Stimulated activated CD8-positive, alpha-beta memory T cell treated with anti-CD3 and anti-CD28 coated beads, Interleukin-12 subunit alpha, Interleukin-12 subunit beta, amount 100 ng/mL, for 4 hours (primary cell): ENCODE data around the gene FAXDC2.

ENCODE experiments used
- DNase-seq: peaks from one replicate; pipeline ENCODE4 v3.0.0-alpha.2; 2020; ENCODE audit warnings: low read depth

FAXDC2 gene

DNA sequence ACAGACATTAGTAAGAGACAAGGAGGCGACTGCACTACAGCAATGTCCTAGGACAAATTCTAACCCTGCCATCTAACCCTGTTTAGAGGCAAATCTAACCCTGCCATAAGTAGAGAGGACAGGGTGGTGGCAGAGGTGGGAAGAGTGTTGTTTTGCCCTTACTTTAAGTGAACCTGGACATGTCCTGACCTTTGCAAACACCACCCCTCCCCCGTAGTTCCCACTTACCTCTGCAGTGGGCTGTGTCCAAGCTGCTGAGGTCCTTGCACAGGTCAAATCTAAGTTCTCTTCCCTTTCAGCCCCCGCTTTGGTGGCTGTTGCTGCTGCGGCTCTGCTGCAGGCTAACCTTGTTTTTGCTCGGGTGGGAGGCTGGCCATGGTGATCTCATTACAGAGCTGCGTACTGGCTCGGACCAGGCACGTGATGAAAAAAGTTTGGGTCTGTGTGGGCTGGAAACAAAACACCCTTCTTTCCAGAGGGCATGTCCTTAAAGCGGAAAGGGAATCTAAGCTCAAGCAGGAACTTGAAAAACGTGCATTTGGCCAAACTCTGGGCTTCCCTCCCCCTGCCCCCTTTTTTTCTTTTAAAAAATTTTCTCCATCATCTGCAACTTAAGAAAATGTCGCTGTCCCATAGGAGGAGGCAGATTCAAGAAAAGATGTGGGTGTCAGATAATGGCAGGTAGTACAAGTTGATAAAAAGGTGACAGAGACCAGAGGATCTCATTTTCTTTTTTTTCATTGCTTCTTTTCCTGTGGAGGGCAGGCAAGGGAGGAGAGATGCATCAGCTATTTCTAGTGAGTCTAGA, at the start of gene FAXDC2:
Gene FAXDC2, minus strand, starts transcription at position 349 of the 808 bp plus-strand sequence. CDS start 12,425 bp downstream, outside the sequence.
- DNase-seq: no peak

DNA sequence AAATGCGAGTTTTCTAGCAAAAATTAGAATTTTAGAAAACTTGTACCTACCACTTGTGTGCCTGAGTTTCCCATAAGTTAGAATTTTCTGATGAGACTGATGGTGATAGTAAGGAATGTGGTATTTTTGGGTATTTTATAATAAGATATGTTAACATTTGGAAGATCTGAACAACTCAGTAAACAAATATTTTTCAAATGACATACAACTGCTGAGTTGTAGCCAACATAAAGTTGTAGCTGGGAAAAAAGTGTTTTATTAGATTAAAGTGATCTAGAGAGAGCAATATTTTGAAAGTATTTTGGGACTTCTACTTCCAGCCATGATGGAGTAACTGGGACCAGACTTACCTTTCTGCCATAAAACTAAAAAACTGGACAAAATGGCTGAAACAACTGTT, 49.7 kb upstream of the FAXDC2 start:
- DNase-seq: no peak

DNA sequence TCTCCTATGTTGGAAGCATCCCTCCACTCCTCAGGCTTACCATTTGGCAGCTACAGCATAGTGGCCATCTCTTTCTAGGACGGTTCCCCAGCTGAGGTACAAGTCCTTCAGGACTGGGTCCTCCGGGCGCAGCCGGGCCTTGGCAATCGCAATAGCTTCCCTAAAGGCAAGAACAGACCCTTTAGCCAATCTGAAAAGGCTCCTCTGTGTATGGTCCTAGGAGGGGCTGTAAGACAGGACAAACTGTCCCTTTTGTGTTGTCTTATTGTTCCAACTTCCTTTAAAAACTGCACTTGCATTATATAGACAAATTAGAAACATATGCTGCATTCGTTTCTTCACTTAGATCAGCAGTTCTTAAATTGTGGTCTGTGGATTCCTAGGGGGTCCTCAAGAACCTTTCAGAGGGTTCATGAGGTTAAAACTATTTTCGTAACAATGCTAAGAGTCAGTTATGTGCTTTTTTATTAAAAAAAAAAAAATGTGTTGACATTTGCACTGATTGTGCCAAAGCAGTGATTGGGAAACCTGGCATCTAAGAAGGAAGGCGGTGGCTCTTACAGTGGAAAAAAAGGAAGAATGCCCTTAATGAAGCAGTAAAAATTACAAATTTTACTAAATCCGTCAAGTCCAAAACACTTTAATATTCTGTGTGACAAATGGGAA, 48.9 kb upstream of the FAXDC2 start:
- no peak for DNase-seq

DNA sequence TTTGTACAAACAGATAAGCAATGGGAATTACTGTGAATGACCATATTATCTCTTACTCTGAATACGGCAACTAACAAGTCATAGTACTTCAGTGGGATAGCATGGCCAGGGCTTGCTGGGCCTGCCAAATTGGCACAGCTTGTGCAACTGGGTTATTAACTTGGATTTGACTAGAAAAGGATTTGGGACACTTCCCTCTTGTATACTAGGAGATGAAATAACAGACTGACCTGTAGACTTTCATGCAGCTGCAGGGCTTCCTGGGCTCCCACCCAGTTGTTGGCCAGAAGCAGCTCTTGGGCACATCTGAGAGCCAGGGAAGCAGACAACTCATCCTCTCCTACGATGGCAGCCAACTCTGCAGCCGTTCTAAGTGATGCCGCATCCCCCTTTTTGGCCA, 47.8 kb upstream of the FAXDC2 start:
- no peak for DNase-seq

- DNase-seq: no peak
These were observed 46.3 kb upstream of the FAXDC2 start for GRCh38 chr5:154896562-154897165.

DNA sequence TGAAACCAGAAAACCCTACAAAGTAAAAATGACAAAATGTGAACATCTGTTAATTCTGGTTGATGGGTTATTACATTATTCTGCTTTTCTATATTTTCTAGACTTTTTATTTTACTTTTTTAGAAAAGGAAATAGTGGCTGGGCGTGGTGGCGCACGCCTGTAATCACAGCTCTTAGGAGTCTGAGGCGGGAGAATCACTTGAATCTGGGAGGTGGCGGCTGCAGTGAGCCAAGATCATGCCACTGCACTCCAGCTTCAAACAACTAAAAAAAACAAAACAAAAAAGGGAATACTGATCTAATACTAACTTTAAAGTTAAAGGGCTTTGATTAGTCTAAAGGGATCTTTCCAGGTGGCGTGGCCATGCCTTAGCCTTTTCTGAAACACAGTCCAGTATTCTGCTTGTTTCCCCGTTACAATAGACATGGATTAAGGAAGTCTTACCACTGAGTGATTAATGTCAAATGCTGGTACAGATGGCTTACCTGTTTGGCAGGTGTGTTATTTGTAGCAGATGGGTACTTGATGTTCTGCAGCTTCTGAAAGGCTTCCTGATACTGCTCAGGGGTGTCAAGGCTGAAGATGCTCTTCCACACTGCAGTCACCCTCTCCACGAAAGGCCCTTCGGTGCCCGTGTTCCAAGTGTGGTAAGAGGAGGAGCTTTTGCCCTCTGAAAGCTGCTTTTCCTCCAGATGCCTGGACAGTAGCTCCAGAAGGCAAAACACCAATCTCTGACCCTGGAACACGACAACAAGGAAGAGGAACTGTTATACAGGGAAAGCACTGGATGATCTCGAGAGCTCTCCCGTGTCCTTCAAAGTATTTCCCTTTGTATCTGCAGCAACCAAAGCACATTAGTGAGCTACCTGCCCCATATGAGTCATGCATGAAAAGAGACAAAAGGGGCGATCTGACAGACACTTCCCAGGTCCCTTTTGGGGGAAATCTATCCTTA, 45.5 kb upstream of the FAXDC2 start:
- no peak for DNase-seq

- DNase-seq: no peak
These were observed 43.0 kb upstream of the FAXDC2 start for GRCh38 chr5:154893381-154893780.

- no peak for DNase-seq
These were observed 42.0 kb upstream of the FAXDC2 start for GRCh38 chr5:154892369-154892771.

DNA sequence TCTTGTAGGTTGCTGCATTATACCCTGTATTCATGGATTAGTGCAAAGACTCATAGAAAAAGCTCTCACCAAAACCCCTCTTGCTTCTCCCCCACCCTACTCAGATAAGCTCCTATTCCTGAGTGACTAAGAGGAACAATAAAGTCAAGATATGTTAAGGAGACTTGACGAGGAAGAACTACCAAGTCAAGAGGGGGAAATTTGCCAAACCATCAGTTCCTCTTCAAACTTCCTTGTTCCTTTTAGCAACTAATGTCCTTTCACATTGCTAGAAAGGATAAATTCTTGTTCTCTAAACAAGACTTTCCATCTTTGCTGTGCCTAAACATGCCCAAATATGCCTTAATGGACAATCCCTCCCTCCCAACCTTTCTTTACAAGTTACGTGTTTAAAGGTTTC, 35.0 kb upstream of the FAXDC2 start:
- no peak for DNase-seq

GRCh38 chr5:154884424-154884823, 34.0 kb upstream of the FAXDC2 start:
- no peak for DNase-seq

DNA sequence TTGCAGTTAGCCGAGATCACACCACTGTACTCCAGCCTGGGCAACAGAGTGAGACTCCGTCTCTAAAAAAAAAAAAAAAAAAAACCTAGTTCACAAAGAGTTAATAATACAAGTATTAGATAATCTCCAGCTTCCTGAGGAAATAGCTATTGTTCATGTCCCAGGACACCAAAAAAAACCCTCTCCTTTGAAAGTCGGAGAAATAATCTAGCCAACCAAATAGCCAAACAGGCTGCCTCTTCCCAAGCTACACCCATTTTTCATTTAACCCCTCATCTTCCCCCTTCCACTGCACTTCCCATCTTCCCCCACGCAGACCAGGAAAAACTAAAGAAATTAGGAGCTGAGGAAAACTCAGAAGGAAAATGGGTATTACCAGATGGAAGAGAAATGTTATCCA, 31.6 kb upstream of the FAXDC2 start:
- DNase-seq: no peak

GRCh38 chr5:154878642-154879335, 28.4 kb upstream of the FAXDC2 start:
- DNase-seq: no peak

GRCh38 chr5:154873791-154874331, 23.5 kb upstream of the FAXDC2 start:
- no peak for DNase-seq

DNA sequence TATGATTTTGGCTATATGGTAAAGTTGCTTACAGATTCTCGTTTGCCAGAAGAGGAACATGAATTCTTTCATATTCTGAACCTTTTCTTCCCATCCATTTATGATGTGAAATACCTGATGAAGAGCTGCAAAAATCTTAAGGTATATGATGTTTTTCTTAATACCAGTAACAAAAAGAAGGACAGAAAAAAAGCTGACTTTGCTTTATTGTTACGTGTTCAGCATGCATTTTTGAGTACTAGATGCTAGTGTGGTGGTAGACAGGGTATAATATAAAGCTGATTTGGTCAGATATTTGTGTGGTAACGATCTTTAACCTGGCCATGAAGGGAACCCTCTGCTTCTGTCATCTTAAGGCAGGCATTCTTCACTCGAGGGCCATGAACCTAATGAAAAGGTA, 21.3 kb upstream of the FAXDC2 start:
- no peak for DNase-seq

GRCh38 chr5:154868702-154869101, 18.3 kb upstream of the FAXDC2 start:
- no peak for DNase-seq

- DNase-seq: no peak
These were observed 16.4 kb upstream of the FAXDC2 start for GRCh38 chr5:154866841-154867240.

GRCh38 chr5:154865466-154866184, 15.2 kb upstream of the FAXDC2 start:
- DNase-seq: no peak

- DNase-seq: no peak
These were observed 13.1 kb upstream of the FAXDC2 start for GRCh38 chr5:154863291-154864080.

GRCh38 chr5:154862766-154863165, 12.4 kb upstream of the FAXDC2 start:
- no peak for DNase-seq

- DNase-seq: no peak
These were observed 11.5 kb upstream of the FAXDC2 start for GRCh38 chr5:154861946-154862345.
